GM23248 (cell line): ENCODE measurements around the gene HEATR1. TPM values are rescaled to one million over a fixed set of nuclear protein-coding genes. Genes with fewer than 3 reads are reported as not detected.

Experiments
- DNase-seq: peaks from one replicate; pipeline ENCODE4 v3.0.0-alpha.2; 2015
- H2AFZ ChIP-seq: fragments of 200-600 bp; sonication (generic); 2 replicates; pipeline ENCODE4 v1.6.1; 2016; ENCODE audit warnings: antibody characterized with exemption
- H3F3A ChIP-seq: fragments of 200-600 bp; sonication (generic); 2 replicates; pipeline ENCODE4 v1.6.1; 2016; ENCODE audit warnings: mild to moderate bottlenecking, antibody characterized with exemption, mixed run types; ENCODE audit not compliant: insufficient read depth
- H3K27ac ChIP-seq: fragments of 200-600 bp; sonication (generic); 2 replicates; pipeline ENCODE4 v1.5.1; 2016; ENCODE audit warnings: mild to moderate bottlenecking
- H3K27me3 ChIP-seq: fragments of 200-600 bp; sonication (generic); replicated peaks from 2 replicates; pipeline ENCODE4 v1.6.1; 2016; ENCODE audit warnings: mild to moderate bottlenecking; ENCODE audit not compliant: insufficient read depth
- H3K36me3 ChIP-seq: fragments of 200-600 bp; sonication (generic); 2 replicates; pipeline ENCODE4 v1.6.1; 2016; ENCODE audit warnings: low read depth, mild to moderate bottlenecking
- H3K4me1 ChIP-seq: fragments of 200-600 bp; sonication (generic); 2 replicates; pipeline ENCODE4 v1.6.1; 2016; ENCODE audit warnings: mild to moderate bottlenecking; ENCODE audit not compliant: insufficient read depth
- H3K4me2 ChIP-seq: fragments of 200-600 bp; sonication (generic); one replicate; pipeline ENCODE4 v1.6.1; 2016; ENCODE audit warnings: mild to moderate bottlenecking; ENCODE audit not compliant: unreplicated experiment
- H3K4me3 ChIP-seq: fragments of 200-600 bp; sonication (generic); 2 replicates; pipeline ENCODE4 v1.5.1; 2016; ENCODE audit warnings: mild to moderate bottlenecking
- H3K79me2 ChIP-seq: fragments of 200-600 bp; sonication (generic); 2 replicates; pipeline ENCODE4 v1.6.1; 2016; ENCODE audit warnings: mild to moderate bottlenecking; ENCODE audit not compliant: insufficient read depth
- H3K9ac ChIP-seq: fragments of 200-600 bp; sonication (generic); 2 replicates; pipeline ENCODE4 v1.6.1; 2016; ENCODE audit warnings: mild to moderate bottlenecking
- H3K9me2 ChIP-seq: fragments of 200-600 bp; sonication (generic); 2 replicates; pipeline ENCODE4 v1.6.1; 2016; ENCODE audit warnings: mixed run types, mild to moderate bottlenecking, moderate library complexity; ENCODE audit not compliant: insufficient read depth
- H3K9me3 ChIP-seq: fragments of 200-600 bp; sonication (generic); one replicate; pipeline ENCODE4 v1.6.1; 2017; ENCODE audit warnings: low read depth
- H4K20me1 ChIP-seq: fragments of 200-600 bp; sonication (generic); 2 replicates; pipeline ENCODE4 v1.6.0; 2016; ENCODE audit not compliant: insufficient read depth
- EZH2 ChIP-seq: fragments of 200-600 bp; sonication (generic); IDR thresholded peaks from 2 replicates; pipeline ENCODE4 v1.6.1; 2018; ENCODE audit warnings: antibody characterized with exemption, mild to moderate bottlenecking; ENCODE audit not compliant: insufficient read depth, poor library complexity, severe bottlenecking
- EZH2phosphoT487 ChIP-seq: fragments of 200-600 bp; sonication (generic); IDR thresholded peaks from 2 replicates; pipeline ENCODE4 v1.6.1; 2018; ENCODE audit warnings: antibody characterized with exemption, moderate library complexity, mild to moderate bottlenecking, low read depth; ENCODE audit not compliant: insufficient read depth
- WGBS, 2 experiments: methylation state at CpG; one replicate each; pipeline ENCODE4 v1.1.6; 2015 to 2017; ENCODE audit warnings: low lambda C conversion rate in 2 of 2, low coverage in 1 of 2; ENCODE audit errors: missing lambda C conversion rate in 2 of 2; 5-methylcytosine and 5-hydroxymethylcytosine counted together
- in situ Hi-C: fragments of 300-500 bp; cut with MboI; formaldehyde crosslinking; loops from 2 replicates; pipeline ENCODE4 v1.15.0; 2020
- polyA plus RNA-seq: library from polyadenylated mRNA; unstranded; fragments of >200 nt; fragmentation: Nextera tagmentation; extraction: Ambion mirVana; gene quantifications from 2 replicates; pipeline ENCODE4 v1.2.1, GENCODE V29; 2016
- total RNA-seq: library from RNA; depleted of rRNA; stranded (reverse); fragments of >200 nt; shearing (Covaris generic); gene quantifications from 2 replicates; pipeline ENCODE4 v1.2.3, GENCODE V29; 2014

The HEATR1 gene
- total and polyA plus RNA-seq, 2 experiments from 2014 or later, result 15.7 to 24.0 TPM

DNA sequence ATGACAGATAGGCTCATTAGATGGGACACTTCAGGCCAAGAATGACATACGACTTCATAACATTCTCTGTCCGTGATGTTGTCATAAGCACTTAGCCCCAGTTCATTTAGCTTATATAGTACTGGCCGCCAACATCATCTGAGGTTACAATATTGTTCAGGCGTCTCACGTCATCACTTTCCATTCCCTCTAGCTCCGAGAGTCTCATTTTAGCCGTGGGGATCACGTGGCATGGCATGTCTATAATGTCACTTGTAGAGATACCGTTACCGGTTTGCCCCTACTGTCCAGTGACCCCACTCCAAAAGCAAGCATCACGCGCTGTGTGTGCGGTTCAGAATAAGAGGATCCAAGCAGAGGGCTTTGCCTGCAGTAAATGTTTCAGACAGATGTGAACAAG lies 34.6 kb upstream of the HEATR1 start:
- no peaks in the 10 kb centered on the region for H3K9me3 ChIP-seq
- H3K79me2 ChIP-seq, result no peaks in the 10 kb centered on the region
- no peak overlapping the region for H3K4me2 ChIP-seq
- H3K4me3 ChIP-seq, result no peak overlapping the region
- H3K27ac ChIP-seq, result no peak overlapping the region
- H3K27me3 ChIP-seq, result no peaks in the 10 kb centered on the region
- H3K36me3 ChIP-seq, result no peaks in the 10 kb centered on the region
- H4K20me1 ChIP-seq, result no peaks in the 10 kb centered on the region
- H3K9ac ChIP-seq, result no peak overlapping the region
- in situ Hi-C loops, result loop anchor here (25.0 kb wide), 1 partner anchor 748 kb away; no protein-coding TSS in a partner anchor
- H3K9me2 ChIP-seq, result no peaks in the 10 kb centered on the region
- TF ChIP-seq EZH2phosphoT487 (no peak), EZH2 (no peak)
- DNase-seq, result no peak
- WGBS, 2 experiments, result 53% methylated on average over 13 of the region's 13 CpGs
- no peaks in the 10 kb centered on the region for H3F3A ChIP-seq
- H3K4me1 ChIP-seq, result no peaks in the 10 kb centered on the region
- no peak overlapping the region for H2AFZ ChIP-seq

DNA sequence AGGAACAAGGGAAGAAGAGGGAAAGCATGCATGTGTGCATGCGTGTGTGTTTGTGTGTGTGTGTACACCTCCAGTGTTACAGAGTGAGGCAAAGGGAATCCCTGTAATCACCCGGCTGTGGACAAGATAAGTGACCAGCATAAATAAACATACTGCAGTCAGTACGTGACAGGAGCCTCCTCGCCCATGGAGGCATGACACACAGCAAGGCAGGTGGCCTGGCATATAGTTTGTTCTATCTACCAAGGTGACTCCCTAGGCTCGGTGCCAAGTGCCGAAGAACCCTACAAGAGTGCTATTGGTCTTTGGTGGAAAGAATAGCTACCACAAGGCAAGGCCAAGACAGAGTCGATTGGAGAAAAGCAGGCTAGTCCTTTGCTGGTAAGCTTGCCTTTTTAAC lies 31.7 kb upstream of the HEATR1 start:
- H2AFZ ChIP-seq, result no peak overlapping the region
- no peak overlapping the region for H3K4me2 ChIP-seq
- H3K4me1 ChIP-seq, result no peaks in the 10 kb centered on the region
- in situ Hi-C loops, result loop anchor here (25.0 kb wide), 1 partner anchor 751 kb away; no protein-coding TSS in a partner anchor
- H3F3A ChIP-seq, result no peaks in the 10 kb centered on the region
- H3K4me3 ChIP-seq, result no peak overlapping the region
- H3K9me2 ChIP-seq, result no peaks in the 10 kb centered on the region
- 37 to 44% methylated on average over 7 of the region's 7 CpGs for WGBS, 2 experiments
- H3K27ac ChIP-seq, result no peak overlapping the region
- H3K27me3 ChIP-seq, result no peaks in the 10 kb centered on the region
- H3K79me2 ChIP-seq, result no peaks in the 10 kb centered on the region
- DNase-seq, result no peak
- no peaks in the 10 kb centered on the region for H3K36me3 ChIP-seq
- H3K9ac ChIP-seq, result no peak overlapping the region
- TF ChIP-seq EZH2 (no peak), EZH2phosphoT487 (no peak)
- H4K20me1 ChIP-seq, result no peaks in the 10 kb centered on the region
- H3K9me3 ChIP-seq, result no peaks in the 10 kb centered on the region

DNA sequence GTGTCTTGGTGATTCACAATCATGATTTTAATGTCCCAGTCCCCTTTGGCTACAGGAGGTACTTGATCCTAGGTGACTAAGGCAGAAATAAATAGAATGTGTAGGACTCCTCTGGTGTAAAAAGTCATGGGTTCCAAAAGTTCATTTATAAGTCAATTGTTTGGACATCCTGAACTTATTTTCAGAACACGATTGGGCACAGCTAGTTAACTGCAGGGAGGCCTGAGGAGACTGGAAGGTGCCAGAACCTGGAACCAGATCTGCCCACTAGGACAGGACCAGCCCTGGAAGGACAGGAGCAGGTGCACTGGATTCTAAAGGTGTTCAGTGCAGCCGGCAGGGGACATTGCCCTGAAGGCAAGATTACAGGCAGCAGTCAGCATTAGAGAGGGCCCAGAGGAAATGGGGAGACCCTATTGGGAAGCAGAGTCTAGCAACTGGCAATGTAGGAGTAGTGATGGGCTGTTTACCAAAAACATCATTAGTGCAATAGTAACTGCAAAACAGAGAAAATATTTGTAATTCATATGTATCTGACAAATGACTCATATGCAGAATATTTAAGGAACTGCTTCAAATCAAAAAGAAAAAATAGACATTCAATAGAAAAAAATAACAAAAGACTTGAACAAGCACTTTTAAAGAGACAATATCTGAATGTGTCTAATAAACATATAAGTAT lies 23.6 kb upstream of the HEATR1 start:
- 23 to 41% methylated on average over 2 of the region's 2 CpGs for WGBS, 2 experiments
- TF ChIP-seq EZH2phosphoT487 (no peak), EZH2 (no peak)
- Histone ChIP-seq H3K79me2 (no peaks in the 10 kb centered on the region), H3K4me2 (no peak overlapping the region), H3K36me3 (no peaks in the 10 kb centered on the region), H3K9me2 (no peaks in the 10 kb centered on the region), H3K27me3 (no peaks in the 10 kb centered on the region), H4K20me1 (no peaks in the 10 kb centered on the region), H3K9ac (no peak overlapping the region), H3K4me1 (no peaks in the 10 kb centered on the region), H2AFZ (no peak overlapping the region), H3F3A (no peaks in the 10 kb centered on the region), H3K9me3 (no peaks in the 10 kb centered on the region), H3K27ac (no peak overlapping the region), H3K4me3 (no peak overlapping the region)
- no peak for DNase-seq
- in situ Hi-C loops, result loop anchor here (25.0 kb wide), 1 partner anchor 759 kb away; no protein-coding TSS in a partner anchor

DNA sequence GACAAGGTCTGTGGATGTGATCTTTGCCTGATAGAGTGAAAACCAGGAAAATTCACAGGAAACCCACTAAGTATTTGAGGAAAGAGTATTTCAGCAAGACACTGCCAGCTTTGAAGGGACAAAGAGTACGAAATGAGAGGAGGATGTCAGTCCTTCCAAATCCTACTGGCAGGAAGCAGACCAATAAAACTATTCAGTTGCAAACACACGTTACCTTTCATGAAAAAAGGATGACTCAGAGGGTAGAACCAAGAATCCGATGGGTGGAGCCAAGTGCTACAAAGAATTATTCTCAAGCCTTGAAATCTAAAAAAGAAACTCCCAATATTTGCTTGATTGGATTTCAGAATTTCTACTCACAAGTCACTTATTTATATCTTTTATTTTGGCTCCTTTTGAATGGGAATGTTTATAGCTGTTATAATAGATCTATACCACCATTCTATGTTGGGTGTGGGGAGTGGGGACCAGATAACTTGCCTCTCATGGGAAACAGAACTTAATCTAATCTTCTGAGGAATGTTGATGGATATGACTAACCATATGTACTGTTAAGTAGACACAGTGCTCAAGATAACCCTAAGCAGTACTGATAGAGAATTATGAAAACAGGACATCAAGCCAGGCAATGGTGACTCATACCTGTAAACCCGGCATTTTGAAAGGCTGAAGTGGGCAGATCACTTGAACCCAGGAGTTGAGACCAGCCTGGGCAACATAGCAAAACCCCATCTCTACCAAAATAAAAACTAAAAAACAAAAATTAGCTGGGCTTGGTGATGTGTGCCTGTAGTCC lies 19.3 kb upstream of the HEATR1 start:
- WGBS, 2 experiments, result 12 to 20% methylated on average over 4 of the region's 4 CpGs

More for the DNA sequence above, 19.3 kb upstream of the HEATR1 start:
- no peaks in the 10 kb centered on the region for H3K79me2 ChIP-seq
- H3K9me3 ChIP-seq, result no peaks in the 10 kb centered on the region
- in situ Hi-C loops, result no loop called here
- TF ChIP-seq EZH2, result no peak
- no peak for TF ChIP-seq EZH2phosphoT487
- 0 out of 2 replicates have a peak, but pooled peaks cover 3% of the 10 kb centered on the region for H3K27me3 ChIP-seq
- no peaks in the 10 kb centered on the region for H3K36me3 ChIP-seq
- H3F3A ChIP-seq, result no peaks in the 10 kb centered on the region
- DNase-seq, result no peak
- no peaks in the 10 kb centered on the region for H4K20me1 ChIP-seq
- H3K27ac ChIP-seq, result no peak overlapping the region
- H3K4me1 ChIP-seq, result no peaks in the 10 kb centered on the region
- H3K4me3 ChIP-seq, result no peak overlapping the region
- no peaks in the 10 kb centered on the region for H3K9me2 ChIP-seq
- no peak overlapping the region for H3K9ac ChIP-seq
- H2AFZ ChIP-seq, result no peak overlapping the region
- H3K4me2 ChIP-seq, result no peak overlapping the region
